Hepatocyte (in vitro differentiated cells): Measurements from ENCODE around the gene ELMOD3. TPM values are rescaled to one million over a fixed set of nuclear protein-coding genes. Genes with fewer than 3 reads are reported as not detected.
"Not testable (repeated sequence)": the region's sequence is repeated elsewhere in the genome, so short reads cannot be mapped to it uniquely, and the experiment has no call there.

ENCODE experiments used
- DNase-seq: peaks from one replicate; pipeline ENCODE4 v3.0.0-alpha.2; 2016; ENCODE audit warnings: low spot score
- H2AFZ ChIP-seq: fragments of 200-600 bp; sonication (generic); 2 replicates; pipeline ENCODE4 v1.6.0; 2016; ENCODE audit warnings: antibody characterized with exemption, mild to moderate bottlenecking
- H3K27ac ChIP-seq: fragments of 200-600 bp; sonication (generic); 2 replicates; pipeline ENCODE4 v1.5.1; 2016; ENCODE audit warnings: mild to moderate bottlenecking
- H3K27me3 ChIP-seq: fragments of 200-600 bp; sonication (generic); 2 replicates; pipeline ENCODE4 v1.6.1; 2016
- H3K36me3 ChIP-seq: fragments of 200-600 bp; sonication (generic); replicated peaks from 2 replicates; pipeline ENCODE4 v1.5.1; 2016; ENCODE audit warnings: low read depth; ENCODE audit not compliant: insufficient read depth
- H3K4me1 ChIP-seq: fragments of 200-600 bp; sonication (generic); 2 replicates; pipeline ENCODE4 v1.5.1; 2016; ENCODE audit warnings: mild to moderate bottlenecking, moderate library complexity; ENCODE audit not compliant: insufficient read depth
- H3K4me2 ChIP-seq: fragments of 200-600 bp; sonication (generic); 2 replicates; pipeline ENCODE4 v1.6.0; 2016
- H3K4me3 ChIP-seq: fragments of 200-600 bp; sonication (generic); 2 replicates; pipeline ENCODE4 v1.5.1; 2016; ENCODE audit warnings: mild to moderate bottlenecking
- H3K79me2 ChIP-seq: fragments of 200-600 bp; sonication (generic); 2 replicates; pipeline ENCODE4 v1.6.0; 2017; ENCODE audit warnings: mild to moderate bottlenecking
- H3K9me2 ChIP-seq: fragments of 200-600 bp; sonication (generic); replicated peaks from 2 replicates; pipeline ENCODE4 v1.6.0; 2017; ENCODE audit warnings: mild to moderate bottlenecking; ENCODE audit not compliant: insufficient read depth
- H3K9me3 ChIP-seq: fragments of 200-600 bp; sonication (generic); 2 replicates; pipeline ENCODE4 v1.5.1; 2016; ENCODE audit warnings: low read depth, mild to moderate bottlenecking
- H4K20me1 ChIP-seq: fragments of 200-600 bp; sonication (generic); 2 replicates; pipeline ENCODE4 v1.6.0; 2016; ENCODE audit warnings: mild to moderate bottlenecking; ENCODE audit not compliant: insufficient read depth, poor library complexity, severe bottlenecking
- EZH2 ChIP-seq: fragments of 200-600 bp; sonication (generic); IDR thresholded peaks from 2 replicates; pipeline ENCODE4 v1.6.1; 2016; ENCODE audit warnings: antibody characterized with exemption, mild to moderate bottlenecking, borderline replicate concordance
- EZH2phosphoT487 ChIP-seq: fragments of 200-600 bp; sonication (generic); IDR thresholded peaks from one replicate; pipeline ENCODE4 v1.6.1; 2018; ENCODE audit warnings: antibody characterized with exemption, mild to moderate bottlenecking, low read depth, moderate library complexity; ENCODE audit not compliant: unreplicated experiment, severe bottlenecking
- WGBS: methylation state at CpG from one replicate; pipeline ENCODE4 v1.1.6; 2016; ENCODE audit warnings: low lambda C conversion rate; ENCODE audit errors: missing lambda C conversion rate; 5-methylcytosine and 5-hydroxymethylcytosine counted together
- polyA plus RNA-seq: library from polyadenylated mRNA; unstranded; fragments of >200 nt; fragmentation: Nextera tagmentation; extraction: Ambion mirVana; gene quantifications from 2 replicates; pipeline ENCODE4 v1.2.1, GENCODE V29; 2016
- total RNA-seq: library from RNA; depleted of rRNA; stranded (reverse); fragments of >200 nt; gene quantifications from 2 replicates; pipeline ENCODE4 v1.2.3, GENCODE V29; 2014
- TF ChIP-seq, protein P1 (sequence below): fragments of 200-600 bp; sonication (generic); IDR thresholded peaks from 2 replicates; pipeline ENCODE4 v1.5.1; 2016; ENCODE audit warnings: antibody characterized with exemption, mild to moderate bottlenecking; ENCODE audit not compliant: poor library complexity

ELMOD3 gene
- total and polyA plus RNA-seq, 2 experiments from 2014 or later: 18.1 to 25.1 TPM

DNA sequence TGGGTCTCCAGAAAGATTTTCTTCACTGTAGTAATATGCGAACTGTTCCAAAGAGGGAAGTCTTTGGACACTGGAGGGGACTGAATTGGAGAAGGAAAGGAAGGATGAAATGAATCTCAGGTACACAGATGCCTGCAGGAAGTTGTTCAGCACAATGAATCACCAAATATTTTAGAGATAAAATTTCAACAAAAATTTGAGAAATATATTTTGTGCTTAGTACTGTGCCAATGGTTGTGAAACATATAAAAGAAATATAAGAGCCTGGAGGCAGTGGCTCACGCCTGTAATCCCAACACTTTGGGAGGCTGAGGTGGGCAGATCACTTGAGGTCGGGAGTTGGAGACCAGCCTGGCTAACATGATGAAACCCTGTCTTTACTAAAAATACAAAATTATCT is 3.2 kb downstream of the ELMOD3 start:
- Histone ChIP-seq H3K79me2 (peaks cover 31% of the 10 kb centered on the region), H2AFZ (no peak overlapping the region), H4K20me1 (no peaks in the 10 kb centered on the region), H3K36me3 (no peaks in the 10 kb centered on the region), H3K27ac (no peak overlapping the region), H3K4me2 (no peak overlapping the region), H3K27me3 (no peaks in the 10 kb centered on the region), H3K4me3 (no peak overlapping the region), H3K9me2 (no peaks in the 10 kb centered on the region), H3K9me3 (no peaks in the 10 kb centered on the region), H3K4me1 (peaks cover 9% of the 10 kb centered on the region)
- DNase-seq: no peak
- no peak for TF ChIP-seq EZH2phosphoT487
- TF ChIP-seq, protein P1, sequence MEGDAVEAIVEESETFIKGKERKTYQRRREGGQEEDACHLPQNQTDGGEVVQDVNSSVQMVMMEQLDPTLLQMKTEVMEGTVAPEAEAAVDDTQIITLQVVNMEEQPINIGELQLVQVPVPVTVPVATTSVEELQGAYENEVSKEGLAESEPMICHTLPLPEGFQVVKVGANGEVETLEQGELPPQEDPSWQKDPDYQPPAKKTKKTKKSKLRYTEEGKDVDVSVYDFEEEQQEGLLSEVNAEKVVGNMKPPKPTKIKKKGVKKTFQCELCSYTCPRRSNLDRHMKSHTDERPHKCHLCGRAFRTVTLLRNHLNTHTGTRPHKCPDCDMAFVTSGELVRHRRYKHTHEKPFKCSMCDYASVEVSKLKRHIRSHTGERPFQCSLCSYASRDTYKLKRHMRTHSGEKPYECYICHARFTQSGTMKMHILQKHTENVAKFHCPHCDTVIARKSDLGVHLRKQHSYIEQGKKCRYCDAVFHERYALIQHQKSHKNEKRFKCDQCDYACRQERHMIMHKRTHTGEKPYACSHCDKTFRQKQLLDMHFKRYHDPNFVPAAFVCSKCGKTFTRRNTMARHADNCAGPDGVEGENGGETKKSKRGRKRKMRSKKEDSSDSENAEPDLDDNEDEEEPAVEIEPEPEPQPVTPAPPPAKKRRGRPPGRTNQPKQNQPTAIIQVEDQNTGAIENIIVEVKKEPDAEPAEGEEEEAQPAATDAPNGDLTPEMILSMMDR: no peak
- no peak for TF ChIP-seq EZH2
- 92% methylated on average over 3 of the region's 3 CpGs for WGBS

DNA sequence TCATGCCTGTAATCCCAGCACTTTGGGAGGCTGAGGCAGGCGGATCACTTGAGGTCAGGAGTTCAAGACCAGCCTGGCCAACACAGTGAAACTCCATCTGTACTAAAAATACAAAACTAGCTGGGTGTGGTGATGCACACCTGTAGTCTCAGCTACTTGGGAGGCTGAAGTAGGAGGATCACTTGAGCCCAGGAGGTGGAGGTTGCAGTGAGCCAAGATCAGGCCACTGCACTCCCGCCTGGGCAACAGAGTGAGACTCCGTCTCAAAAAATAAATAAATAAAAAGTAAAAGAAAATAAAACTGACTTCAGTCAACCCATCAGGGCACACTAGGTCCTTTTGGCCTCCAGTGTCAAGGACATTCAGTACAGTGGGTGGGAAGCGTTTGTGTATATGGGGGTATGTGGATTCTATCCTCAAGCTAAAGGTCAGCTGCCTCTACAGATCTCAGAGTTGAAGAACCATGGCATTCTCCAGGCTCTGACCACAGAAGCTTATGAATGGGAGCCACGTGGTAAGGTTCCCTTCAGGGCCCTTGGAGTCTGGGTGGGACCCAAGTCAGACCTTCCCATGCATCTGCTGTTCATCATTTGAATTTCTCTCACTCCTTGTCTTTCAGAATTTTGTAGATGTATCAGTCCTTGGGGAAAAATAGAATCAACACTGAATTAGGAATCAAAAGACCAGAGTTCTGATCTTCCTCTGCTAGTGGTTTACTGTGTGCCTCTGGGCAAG is 8.3 kb downstream of the ELMOD3 start:
- not testable (repeated sequence) for H3K79me2 ChIP-seq, H3K9me2 ChIP-seq, H2AFZ ChIP-seq, H3K9me3 ChIP-seq, DNase-seq, H4K20me1 ChIP-seq, H3K27ac ChIP-seq, H3K4me2 ChIP-seq, H3K4me3 ChIP-seq, H3K36me3 ChIP-seq, H3K4me1 ChIP-seq, H3K27me3 ChIP-seq
- WGBS: 98% methylated on average over 5 of the region's 5 CpGs

DNA sequence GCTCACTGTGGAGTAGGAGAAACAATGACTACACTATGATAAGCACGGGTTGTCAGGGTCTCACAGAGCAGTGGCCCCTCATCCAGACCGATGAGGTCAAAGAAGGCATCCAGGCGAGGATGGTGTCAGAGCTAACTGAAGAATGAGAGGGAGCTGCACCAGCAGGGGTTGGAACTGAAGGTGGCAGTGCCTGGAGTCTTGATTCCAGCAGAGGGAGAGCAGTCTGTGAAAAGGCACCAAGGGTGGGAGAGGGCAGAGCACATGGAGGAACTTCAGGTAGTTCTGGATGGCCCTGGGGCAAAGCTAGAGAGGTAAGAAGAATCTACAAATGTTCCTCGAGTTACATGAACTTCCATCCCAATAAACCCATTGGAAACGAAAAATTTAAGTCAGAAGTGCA is 12.6 kb downstream of the ELMOD3 start:
- no peaks in the 10 kb centered on the region for H4K20me1 ChIP-seq
- no peak overlapping the region for H2AFZ ChIP-seq
- H3K4me1 ChIP-seq: no peaks in the 10 kb centered on the region
- H3K27ac ChIP-seq: no peak overlapping the region
- no peaks in the 10 kb centered on the region for H3K27me3 ChIP-seq
- 83% methylated on average over 5 of the region's 5 CpGs for WGBS
- H3K4me3 ChIP-seq: no peak overlapping the region
- H3K9me2 ChIP-seq: no peaks in the 10 kb centered on the region
- no peaks in the 10 kb centered on the region for H3K79me2 ChIP-seq
- no peaks in the 10 kb centered on the region for H3K36me3 ChIP-seq
- DNase-seq: no peak
- TF ChIP-seq EZH2phosphoT487: no peak
- H3K4me2 ChIP-seq: no peak overlapping the region
- no peaks in the 10 kb centered on the region for H3K9me3 ChIP-seq

GRCh38 chr2:85368921-85369320 is 14.4 kb downstream of the ELMOD3 start:
- H3K9me2 ChIP-seq: no peaks in the 10 kb centered on the region
- H3K4me2 ChIP-seq: no peak overlapping the region
- no peaks in the 10 kb centered on the region for H4K20me1 ChIP-seq
- no peaks in the 10 kb centered on the region for H3K9me3 ChIP-seq
- H3K27me3 ChIP-seq: no peaks in the 10 kb centered on the region
- no peaks in the 10 kb centered on the region for H3K36me3 ChIP-seq
- no peak overlapping the region for H3K4me3 ChIP-seq
- no peaks in the 10 kb centered on the region for H3K4me1 ChIP-seq
- no peak for DNase-seq
- no peak overlapping the region for H3K27ac ChIP-seq
- H2AFZ ChIP-seq: no peak overlapping the region
- no peaks in the 10 kb centered on the region for H3K79me2 ChIP-seq
- TF ChIP-seq EZH2phosphoT487 (no peak), EZH2 (no peak)
- TF ChIP-seq, protein P1: no peak
